HG02678 (cell line): Measurements from ENCODE around the gene LACTB.
"Not testable (repeated sequence)": the region's sequence is repeated elsewhere in the genome, so short reads cannot be mapped to it uniquely, and the experiment has no call there.

Experiments
- ATAC-seq: cut with Tn5 transposase; IDR thresholded peaks from one replicate; pipeline ENCODE4 v1.9.1; 2021; ENCODE audit warnings: mild to moderate bottlenecking, moderate library complexity; ENCODE audit not compliant: unreplicated experiment

The LACTB gene

GRCh38 chr15:63089260-63090043 lies 32.2 kb upstream of the LACTB start:
- no peak for ATAC-seq

- no peak for ATAC-seq
These were observed 31.2 kb upstream of the LACTB start for GRCh38 chr15:63090472-63090871.

- no peak for ATAC-seq
These were observed 30.8 kb upstream of the LACTB start for GRCh38 chr15:63090887-63091286.

- no peak for ATAC-seq
These were observed 29.8 kb upstream of the LACTB start for GRCh38 chr15:63091679-63092446.

GRCh38 chr15:63093486-63094205 lies 28.0 kb upstream of the LACTB start:
- ATAC-seq = no peak

- ATAC-seq = no peak
These were observed 27.1 kb upstream of the LACTB start for GRCh38 chr15:63094495-63094931.

- ATAC-seq = no peak
These were observed 25.5 kb upstream of the LACTB start for GRCh38 chr15:63096178-63096577.

- ATAC-seq = not testable (repeated sequence)
These were observed 22.8 kb upstream of the LACTB start for GRCh38 chr15:63098901-63099300.

- not testable (repeated sequence) for ATAC-seq
These were observed 22.1 kb upstream of the LACTB start for GRCh38 chr15:63099581-63099980.

GRCh38 chr15:63103416-63103815 lies 18.2 kb upstream of the LACTB start:
- ATAC-seq = no peak

- no peak for ATAC-seq
These were observed 16.9 kb upstream of the LACTB start for GRCh38 chr15:63104727-63105126.

- not testable (repeated sequence) for ATAC-seq
These were observed 16.3 kb upstream of the LACTB start for GRCh38 chr15:63105354-63105753.

- ATAC-seq = no peak
These were observed 13.6 kb upstream of the LACTB start for GRCh38 chr15:63107895-63108546.

GRCh38 chr15:63109498-63109897 lies 12.2 kb upstream of the LACTB start:
- ATAC-seq = no peak

- no peak for ATAC-seq
These were observed 11.7 kb upstream of the LACTB start for GRCh38 chr15:63109920-63110319.

- no peak for ATAC-seq
These were observed 11.1 kb upstream of the LACTB start for GRCh38 chr15:63110428-63111026.

- no peak for ATAC-seq
These were observed 10.2 kb upstream of the LACTB start for GRCh38 chr15:63111481-63111880.

- no peak for ATAC-seq
These were observed 8.8 kb upstream of the LACTB start for GRCh38 chr15:63112871-63113270.

GRCh38 chr15:63114465-63114864 lies 7.2 kb upstream of the LACTB start:
- no peak for ATAC-seq

GRCh38 chr15:63118854-63119253 lies 2.8 kb upstream of the LACTB start:
- ATAC-seq = no peak
